ENCODE data around the gene RYR1.

DNA sequence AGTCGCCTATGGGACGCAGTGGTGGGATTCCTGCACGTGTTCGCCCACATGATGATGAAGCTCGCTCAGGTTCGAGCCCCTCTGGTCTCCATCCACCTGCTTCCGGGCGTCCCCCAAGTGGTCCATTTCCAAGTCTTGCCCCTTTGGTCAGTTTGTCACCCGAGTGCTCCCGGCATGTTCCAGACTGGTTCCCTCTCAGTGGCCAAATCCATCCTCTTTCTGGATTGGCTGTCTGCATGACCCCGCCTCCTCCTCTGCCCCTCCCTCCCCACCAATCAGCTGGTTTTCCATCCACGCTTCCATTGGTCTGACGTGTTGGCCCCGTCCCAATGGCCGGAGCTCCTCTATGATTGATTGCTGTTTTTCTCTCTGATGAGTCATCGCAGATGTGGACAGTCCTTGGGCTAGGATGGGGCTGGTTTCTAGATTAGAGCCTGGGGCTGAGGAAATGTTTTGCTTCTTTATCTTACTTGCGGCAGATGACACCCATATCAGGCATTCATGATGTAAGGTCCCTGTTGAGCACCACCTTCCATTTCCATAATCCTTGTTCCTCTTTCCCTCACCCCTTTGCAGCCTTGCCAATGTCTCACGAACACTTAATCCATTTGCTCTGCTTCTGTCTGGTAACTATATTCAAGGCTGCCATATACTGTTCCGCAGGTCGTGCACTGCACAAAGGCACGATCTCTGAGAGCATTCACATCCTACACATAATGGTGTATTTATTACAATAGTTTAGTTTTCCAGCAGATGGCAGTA, 110.5 kb downstream of the RYR1 start:
- TF ChIP-seq YY1 (IDR thresholded peaks at IDR 0.05; ENCODE audit: insufficient read depth, insufficient read length) (no peak), ZNF274 (IDR thresholded peaks at IDR 0.05; ENCODE audit: low read depth, low read length) (no peak), SUZ12 (IDR thresholded peaks at IDR 0.05; ENCODE audit: extremely low read depth, insufficient read depth, insufficient read length) (no peak)

Measured in NT2/D1 (cell line).